Ishikawa (cell line): ENCODE data around the gene PLEKHH2.

Experiments used
- CEBPB ChIP-seq: IDR thresholded peaks from 2 replicates; pipeline ENCODE4 v1.6.1; 2012
- CREB1 ChIP-seq: IDR thresholded peaks from 2 replicates; pipeline ENCODE4 v1.6.1; 2012; ENCODE audit warnings: low read depth
- EGR1 ChIP-seq: IDR thresholded peaks from 2 replicates; pipeline ENCODE4 v1.6.1; 2012
- EP300 ChIP-seq: IDR thresholded peaks from 2 replicates; pipeline ENCODE4 v1.6.1; 2012; ENCODE audit warnings: borderline replicate concordance
- FOXM1 ChIP-seq: IDR thresholded peaks from 2 replicates; pipeline ENCODE4 v1.6.1; 2012; ENCODE audit warnings: low read depth, borderline replicate concordance
- NFIC ChIP-seq: IDR thresholded peaks from 2 replicates; pipeline ENCODE4 v1.6.1; 2012
- RAD21 ChIP-seq: IDR thresholded peaks from 2 replicates; pipeline ENCODE4 v1.6.1; 2012; ENCODE audit warnings: low read depth
- TAF1 ChIP-seq: IDR thresholded peaks from 2 replicates; pipeline ENCODE4 v1.6.1; 2012; ENCODE audit warnings: low read depth, mild to moderate bottlenecking
- TCF12 ChIP-seq: IDR thresholded peaks from 2 replicates; pipeline ENCODE4 v1.6.1; 2012; ENCODE audit warnings: low read depth
- TEAD4 ChIP-seq: IDR thresholded peaks from 2 replicates; pipeline ENCODE4 v1.6.1; 2012
- YY1 ChIP-seq: IDR thresholded peaks from 2 replicates; pipeline ENCODE4 v1.6.1; 2012; ENCODE audit warnings: low read depth
- ZBTB7A ChIP-seq: IDR thresholded peaks from 2 replicates; pipeline ENCODE4 v1.6.1; 2012; ENCODE audit warnings: low read depth
- TF ChIP-seq, protein P1 (sequence below): IDR thresholded peaks from 2 replicates; pipeline ENCODE4 v1.6.1; 2012
- TF ChIP-seq, protein P2 (sequence below): IDR thresholded peaks from 2 replicates; pipeline ENCODE4 v1.6.1; 2012; ENCODE audit warnings: low read depth, mild to moderate bottlenecking
- TF ChIP-seq, protein P3 (sequence below): IDR thresholded peaks from 2 replicates; pipeline ENCODE4 v1.6.1; 2012

The PLEKHH2 gene

DNA sequence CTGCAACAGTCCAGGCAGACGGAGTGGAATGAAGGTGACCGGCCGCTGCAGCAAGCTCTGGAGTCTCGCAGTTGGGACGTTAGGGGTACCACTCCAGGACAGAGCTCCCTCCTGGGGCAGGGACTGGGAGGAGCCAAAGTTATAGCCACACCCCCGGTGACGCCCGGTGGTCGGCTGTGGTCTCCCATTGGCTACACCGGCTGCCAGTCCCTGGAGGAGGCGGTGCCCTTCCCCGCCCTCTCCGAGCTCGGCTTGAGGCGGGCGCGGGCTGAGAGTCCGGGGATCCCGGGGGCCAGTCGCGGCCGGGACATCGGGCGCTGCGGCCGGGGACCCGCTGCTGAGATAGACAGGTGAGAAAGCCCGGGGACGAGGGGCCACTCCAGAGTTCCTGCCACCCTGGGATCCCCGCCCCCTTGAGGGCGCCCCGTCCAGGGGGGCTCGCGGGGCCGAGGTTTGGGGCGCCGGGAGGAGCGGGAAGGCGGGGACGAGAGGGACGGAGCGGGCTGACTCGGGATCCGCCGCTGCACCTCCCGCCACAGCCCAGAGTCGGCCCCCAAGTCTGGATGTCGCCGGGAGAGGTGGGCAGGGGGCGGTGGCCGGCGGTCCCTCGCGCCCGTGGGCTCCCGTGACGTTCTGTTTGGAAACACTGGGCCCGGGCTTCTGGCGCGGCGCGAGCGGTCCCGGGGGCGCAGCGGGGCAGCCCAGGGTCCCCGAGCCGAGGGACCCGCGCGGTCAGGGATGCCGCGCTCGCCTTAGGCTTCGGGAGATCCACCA is at the start of gene PLEKHH2:
PLEKHH2 (plus strand) TSS at position 231 of the 774 bp plus-strand sequence. CDS start 7,414 bp downstream, outside the sequence.
- peak; percentile 83 for TF ChIP-seq ZBTB7A
- TF ChIP-seq CREB1 = no peak
- TF ChIP-seq TAF1 = peak; percentile 61
- TF ChIP-seq, protein P1, sequence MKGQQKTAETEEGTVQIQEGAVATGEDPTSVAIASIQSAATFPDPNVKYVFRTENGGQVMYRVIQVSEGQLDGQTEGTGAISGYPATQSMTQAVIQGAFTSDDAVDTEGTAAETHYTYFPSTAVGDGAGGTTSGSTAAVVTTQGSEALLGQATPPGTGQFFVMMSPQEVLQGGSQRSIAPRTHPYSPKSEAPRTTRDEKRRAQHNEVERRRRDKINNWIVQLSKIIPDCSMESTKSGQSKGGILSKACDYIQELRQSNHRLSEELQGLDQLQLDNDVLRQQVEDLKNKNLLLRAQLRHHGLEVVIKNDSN = no peak
- no peak for TF ChIP-seq FOXM1

DNA sequence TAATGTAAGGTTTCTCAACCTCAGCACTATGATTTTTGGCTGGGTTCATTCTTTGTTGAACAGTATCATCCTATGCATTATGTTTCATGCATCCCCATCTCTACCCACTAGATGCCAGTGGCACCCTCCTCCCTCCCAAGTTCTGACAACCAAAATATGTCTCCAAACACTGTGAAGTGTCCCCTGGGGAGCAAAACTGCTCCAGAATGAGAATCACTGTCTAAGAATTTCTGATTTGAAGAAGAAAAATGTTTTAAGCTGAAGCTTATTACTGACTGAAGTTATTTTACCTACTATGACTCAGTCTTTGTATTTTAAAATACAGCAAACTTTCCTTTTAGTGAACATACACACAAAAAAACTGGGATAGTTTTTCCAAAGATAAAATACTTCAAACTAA is 44.6 kb upstream of the PLEKHH2 start:
- TF ChIP-seq, protein P2, sequence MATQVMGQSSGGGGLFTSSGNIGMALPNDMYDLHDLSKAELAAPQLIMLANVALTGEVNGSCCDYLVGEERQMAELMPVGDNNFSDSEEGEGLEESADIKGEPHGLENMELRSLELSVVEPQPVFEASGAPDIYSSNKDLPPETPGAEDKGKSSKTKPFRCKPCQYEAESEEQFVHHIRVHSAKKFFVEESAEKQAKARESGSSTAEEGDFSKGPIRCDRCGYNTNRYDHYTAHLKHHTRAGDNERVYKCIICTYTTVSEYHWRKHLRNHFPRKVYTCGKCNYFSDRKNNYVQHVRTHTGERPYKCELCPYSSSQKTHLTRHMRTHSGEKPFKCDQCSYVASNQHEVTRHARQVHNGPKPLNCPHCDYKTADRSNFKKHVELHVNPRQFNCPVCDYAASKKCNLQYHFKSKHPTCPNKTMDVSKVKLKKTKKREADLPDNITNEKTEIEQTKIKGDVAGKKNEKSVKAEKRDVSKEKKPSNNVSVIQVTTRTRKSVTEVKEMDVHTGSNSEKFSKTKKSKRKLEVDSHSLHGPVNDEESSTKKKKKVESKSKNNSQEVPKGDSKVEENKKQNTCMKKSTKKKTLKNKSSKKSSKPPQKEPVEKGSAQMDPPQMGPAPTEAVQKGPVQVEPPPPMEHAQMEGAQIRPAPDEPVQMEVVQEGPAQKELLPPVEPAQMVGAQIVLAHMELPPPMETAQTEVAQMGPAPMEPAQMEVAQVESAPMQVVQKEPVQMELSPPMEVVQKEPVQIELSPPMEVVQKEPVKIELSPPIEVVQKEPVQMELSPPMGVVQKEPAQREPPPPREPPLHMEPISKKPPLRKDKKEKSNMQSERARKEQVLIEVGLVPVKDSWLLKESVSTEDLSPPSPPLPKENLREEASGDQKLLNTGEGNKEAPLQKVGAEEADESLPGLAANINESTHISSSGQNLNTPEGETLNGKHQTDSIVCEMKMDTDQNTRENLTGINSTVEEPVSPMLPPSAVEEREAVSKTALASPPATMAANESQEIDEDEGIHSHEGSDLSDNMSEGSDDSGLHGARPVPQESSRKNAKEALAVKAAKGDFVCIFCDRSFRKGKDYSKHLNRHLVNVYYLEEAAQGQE = no peak
- TF ChIP-seq RAD21 (no peak), ZBTB7A (no peak), FOXM1 (no peak), TEAD4 (no peak), CREB1 (no peak), TAF1 (no peak)

DNA sequence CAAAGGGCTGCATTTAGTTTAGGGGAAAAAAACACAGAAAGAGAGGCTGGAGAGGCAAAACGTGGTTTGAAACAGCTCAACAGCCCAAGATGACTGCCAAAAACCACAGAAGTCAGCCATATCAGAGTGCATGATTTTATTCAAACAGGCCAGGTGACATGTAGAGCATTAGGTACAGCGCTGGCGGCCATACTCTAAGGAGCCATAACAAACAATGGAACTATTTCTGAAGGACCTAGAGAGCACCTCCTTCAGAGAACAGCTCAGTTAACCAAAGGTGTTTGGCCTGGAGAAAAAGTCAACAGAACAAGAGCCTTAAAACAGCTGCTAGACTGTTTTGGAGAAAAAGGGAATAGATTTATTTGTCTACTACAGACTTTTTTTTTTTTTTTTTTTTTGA is 43.8 kb upstream of the PLEKHH2 start:
- TF ChIP-seq EGR1 = no peak
- TF ChIP-seq FOXM1 = no peak
- no peak for TF ChIP-seq TCF12
- TF ChIP-seq TEAD4 = no peak
- TF ChIP-seq CREB1 = no peak
- no peak for TF ChIP-seq ZBTB7A
- TF ChIP-seq, protein P1 = no peak
- TF ChIP-seq CEBPB = no peak
- TF ChIP-seq EP300 = no peak
- no peak for TF ChIP-seq NFIC
- TF ChIP-seq RAD21 = no peak
- no peak for TF ChIP-seq TAF1

DNA sequence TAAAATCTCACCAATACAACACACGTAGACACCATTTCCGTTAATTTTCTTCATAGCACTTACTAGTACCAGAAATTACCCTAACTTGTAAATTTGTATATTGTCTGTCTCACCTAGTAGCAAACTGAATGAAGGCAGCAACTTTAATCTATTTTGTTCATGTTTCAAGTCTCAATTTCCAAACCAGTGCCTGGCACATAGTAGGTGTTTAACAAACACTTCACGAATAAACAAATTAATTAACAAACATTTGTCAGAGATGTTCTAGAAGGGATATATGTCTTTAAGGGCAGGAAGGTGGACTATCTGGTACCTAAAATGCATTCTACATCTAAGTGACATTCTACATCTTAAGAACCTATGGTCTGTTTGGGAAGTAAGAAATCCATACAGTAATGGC is 42.2 kb upstream of the PLEKHH2 start:
- TF ChIP-seq, protein P2 = no peak
- no peak for TF ChIP-seq NFIC
- TF ChIP-seq, protein P3, sequence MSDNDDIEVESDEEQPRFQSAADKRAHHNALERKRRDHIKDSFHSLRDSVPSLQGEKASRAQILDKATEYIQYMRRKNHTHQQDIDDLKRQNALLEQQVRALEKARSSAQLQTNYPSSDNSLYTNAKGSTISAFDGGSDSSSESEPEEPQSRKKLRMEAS = no peak
- TF ChIP-seq EP300 = no peak
- no peak for TF ChIP-seq TCF12
- TF ChIP-seq TAF1 = no peak

DNA sequence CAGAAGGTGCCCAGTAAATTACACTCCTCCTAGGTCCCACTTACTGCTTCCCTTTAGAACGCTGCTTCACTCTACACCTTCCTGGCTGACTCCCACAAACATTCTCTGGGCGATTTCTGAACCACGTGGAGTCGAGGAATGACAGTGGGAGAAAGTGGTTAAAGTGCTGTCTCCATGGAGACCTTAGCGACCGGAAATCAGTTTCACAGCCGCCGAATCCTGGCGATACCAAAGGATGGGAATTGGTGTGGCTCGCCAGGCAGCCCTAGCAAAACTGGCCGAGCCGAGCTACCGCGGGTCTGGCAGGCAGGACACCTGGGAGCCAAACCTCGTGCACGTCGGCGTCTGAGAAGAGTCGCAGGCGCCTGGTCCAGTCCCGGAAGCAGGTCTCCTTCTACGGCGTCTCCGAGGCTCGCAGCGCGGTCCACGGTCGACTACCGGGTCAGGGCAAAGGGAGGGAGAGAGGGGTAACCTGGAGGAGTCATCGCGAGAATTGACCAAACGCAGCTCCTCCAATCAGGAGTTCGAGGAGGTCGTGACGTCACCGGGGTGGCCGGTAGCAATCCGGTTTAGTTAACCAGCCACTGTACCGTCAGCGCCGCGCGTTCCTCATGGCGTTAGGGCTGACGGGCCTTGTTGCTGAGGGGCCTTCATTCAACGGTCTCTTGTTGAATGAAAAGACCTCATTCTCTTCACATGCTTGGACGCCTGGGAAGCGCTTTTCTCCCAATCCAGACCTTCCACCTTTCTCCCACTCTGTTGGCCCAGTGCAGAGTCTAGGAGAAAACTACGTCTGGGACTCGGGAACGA is 41.3 kb upstream of the PLEKHH2 start, which contains the start of gene THADA:
THADA (minus strand) TSS at position 436 of the 810 bp plus-strand sequence. CDS start 3,646 bp downstream, outside the sequence.
- peak; percentile 81 for TF ChIP-seq CREB1
- peak; percentile 87 for TF ChIP-seq TAF1
- TF ChIP-seq, protein P1 = no peak; the same call in 1 of the 2 replicates
- TF ChIP-seq, protein P2 = 0 out of 2 replicates have a peak, but pooled peaks have one; percentile 3
- no peak for TF ChIP-seq RAD21
- peak; percentile 48; the same call in 1 of the 2 replicates for TF ChIP-seq FOXM1
- TF ChIP-seq, protein P3 = peak; percentile 90
- TF ChIP-seq CEBPB = no peak
- peak; percentile 38; the same call in 1 of the 2 replicates for TF ChIP-seq EP300
- no peak for TF ChIP-seq ZBTB7A
- 0 out of 2 replicates have a peak, but pooled peaks have one; percentile 46 for TF ChIP-seq NFIC
- TF ChIP-seq TCF12 = peak; percentile 59
- TF ChIP-seq EGR1 = 0 out of 2 replicates have a peak, but pooled peaks have one; percentile 12
- peak; percentile 86 for TF ChIP-seq YY1
- peak; percentile 25; the same call in 1 of the 2 replicates for TF ChIP-seq TEAD4
